ENCODE data around the gene GPC3. TPM values are rescaled to one million over a fixed set of nuclear protein-coding genes. Genes with fewer than 3 reads are reported as not detected.

Gene GPC3
- total and polyA plus RNA-seq, 2 experiments from 2014 or later, result 36.8 to 60.1 TPM

GRCh38 chrX:133669214-133669613 lies 316.2 kb downstream of the GPC3 start:
- DNase-seq (ENCODE audit: low spot score) (no peak), ATAC-seq (no peak)
- no peaks in the 10 kb centered on the region for H3K9me3 Mint-ChIP-seq
- no peaks in the 10 kb centered on the region for H3K79me2 ChIP-seq (replicated peaks; ENCODE audit: insufficient read depth)
- H3K27ac Mint-ChIP-seq, result no peak overlapping the region
- peaks cover 7% of the 10 kb centered on the region for H3K4me1 ChIP-seq (ENCODE audit: insufficient read depth)
- H3K4me2 ChIP-seq, result no peak overlapping the region
- H3K4me3 Mint-ChIP-seq, result no peak overlapping the region
- no peaks in the 10 kb centered on the region for H4K20me1 ChIP-seq (replicated peaks; ENCODE audit: insufficient read depth)
- H3K9me2 ChIP-seq (ENCODE audit: insufficient read depth), result no peaks in the 10 kb centered on the region
- TF ChIP-seq ZNF114 (CRISPR knock-in tag; IDR thresholded peaks at IDR 0.05) (no peak), REST (IDR thresholded peaks at IDR 0.05; ENCODE audit: unreplicated experiment) (no peak), STAT1 (IDR thresholded peaks at IDR 0.05; ENCODE audit: unreplicated experiment) (no peak), EZH2phosphoT487 (IDR thresholded peaks at IDR 0.05; ENCODE audit: unreplicated experiment) (no peak), CTCF (conservative IDR thresholded peaks at IDR 0.05; ENCODE audit: low read depth in 2 of 2) (no peak), ZNF462 (CRISPR knock-in tag; IDR thresholded peaks at IDR 0.05) (no peak), ETS1 (IDR thresholded peaks at IDR 0.05) (no peak), NANOG (IDR thresholded peaks at IDR 0.05; ENCODE audit: borderline replicate concordance) (no peak), EZH2 (IDR thresholded peaks at IDR 0.05; ENCODE audit: low read depth, unreplicated experiment) (no peak), POLR2AphosphoS5 (IDR thresholded peaks at IDR 0.05; ENCODE audit: low read depth) (no peak), CREB1 (CRISPR knock-in tag; IDR thresholded peaks at IDR 0.05; ENCODE audit: low read depth) (no peak), JUNB (IDR thresholded peaks at IDR 0.05; ENCODE audit: unreplicated experiment) (no peak), ZNF331 (CRISPR knock-in tag; IDR thresholded peaks at IDR 0.05; ENCODE audit: low read depth) (no peak)
- H3K4me3 ChIP-seq, result no peak overlapping the region
- H2AFZ ChIP-seq, result no peak overlapping the region
- no peaks in the 10 kb centered on the region for H3K27me3 ChIP-seq (ENCODE audit: insufficient read depth)
- no peaks in the 10 kb centered on the region for H3F3A ChIP-seq (replicated peaks; ENCODE audit: low read depth)
- H3K27ac ChIP-seq (ENCODE audit: low read depth), result no peak overlapping the region
- no peaks in the 10 kb centered on the region for H3K36me3 Mint-ChIP-seq (ENCODE audit: low read depth)
- H3K36me3 ChIP-seq (ENCODE audit: insufficient read depth), result no peaks in the 10 kb centered on the region
- peaks cover 5% of the 10 kb centered on the region for H3K27me3 Mint-ChIP-seq (ENCODE audit: insufficient read depth, low read depth, poor library complexity)
- H3K4me1 Mint-ChIP-seq, result peaks cover 32% of the 10 kb centered on the region

Measured in GM23338 (cell line).